AG20443 (cell line): ENCODE results near the gene UPK1B.
"Not testable (repeated sequence)": the region's sequence is repeated elsewhere in the genome, so short reads cannot be mapped to it uniquely, and the experiment has no call there.

Experiments
- DNase-seq: peaks from one replicate; pipeline ENCODE4 v3.0.0; 2012; ENCODE audit warnings: low spot score, mixed read lengths

Gene UPK1B

DNA sequence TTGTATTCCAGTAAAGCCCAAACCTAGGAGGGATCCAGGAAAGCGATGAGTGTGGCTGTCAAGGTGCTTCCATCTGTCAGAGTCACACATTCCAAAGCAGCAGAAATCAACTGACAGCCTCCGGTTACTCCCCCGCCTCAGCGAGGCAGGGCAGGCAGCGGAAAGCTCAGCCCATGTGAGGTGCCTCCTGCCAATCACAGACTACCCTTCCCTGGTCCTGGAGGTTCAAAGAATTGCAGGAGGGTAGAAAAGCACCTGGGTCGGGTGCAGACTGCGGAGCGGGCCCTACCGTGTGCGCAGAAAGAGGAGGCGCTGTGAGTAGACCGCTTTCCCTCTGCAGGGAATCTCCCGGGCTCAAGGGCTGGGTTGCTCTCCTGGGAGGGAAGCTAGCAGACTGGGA, at the start of gene UPK1B:
UPK1B (plus strand) TSS at position 274 of the 400 bp plus-strand sequence. CDS start 13,144 bp downstream, outside the sequence.
- no peak for DNase-seq

DNA sequence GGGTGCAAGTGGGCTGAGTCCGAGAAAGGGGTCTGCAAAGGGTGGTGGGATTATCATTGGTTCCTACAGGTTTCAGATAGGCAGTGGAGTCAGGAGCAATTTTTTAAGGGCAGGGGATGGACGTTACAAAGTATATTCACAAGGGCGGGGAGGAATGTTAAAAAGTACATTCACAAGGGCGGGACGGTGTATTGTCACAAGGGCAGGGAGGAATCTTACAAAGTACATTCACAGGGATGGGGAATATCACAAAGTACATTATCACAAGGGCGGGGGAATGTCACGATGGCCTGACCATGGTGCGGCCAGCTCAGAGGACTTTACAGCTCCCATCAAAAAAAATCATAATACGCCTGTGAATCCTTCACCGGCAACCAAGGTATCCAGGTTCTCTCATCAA, 48.1 kb upstream of the UPK1B start:
- no peak for DNase-seq

DNA sequence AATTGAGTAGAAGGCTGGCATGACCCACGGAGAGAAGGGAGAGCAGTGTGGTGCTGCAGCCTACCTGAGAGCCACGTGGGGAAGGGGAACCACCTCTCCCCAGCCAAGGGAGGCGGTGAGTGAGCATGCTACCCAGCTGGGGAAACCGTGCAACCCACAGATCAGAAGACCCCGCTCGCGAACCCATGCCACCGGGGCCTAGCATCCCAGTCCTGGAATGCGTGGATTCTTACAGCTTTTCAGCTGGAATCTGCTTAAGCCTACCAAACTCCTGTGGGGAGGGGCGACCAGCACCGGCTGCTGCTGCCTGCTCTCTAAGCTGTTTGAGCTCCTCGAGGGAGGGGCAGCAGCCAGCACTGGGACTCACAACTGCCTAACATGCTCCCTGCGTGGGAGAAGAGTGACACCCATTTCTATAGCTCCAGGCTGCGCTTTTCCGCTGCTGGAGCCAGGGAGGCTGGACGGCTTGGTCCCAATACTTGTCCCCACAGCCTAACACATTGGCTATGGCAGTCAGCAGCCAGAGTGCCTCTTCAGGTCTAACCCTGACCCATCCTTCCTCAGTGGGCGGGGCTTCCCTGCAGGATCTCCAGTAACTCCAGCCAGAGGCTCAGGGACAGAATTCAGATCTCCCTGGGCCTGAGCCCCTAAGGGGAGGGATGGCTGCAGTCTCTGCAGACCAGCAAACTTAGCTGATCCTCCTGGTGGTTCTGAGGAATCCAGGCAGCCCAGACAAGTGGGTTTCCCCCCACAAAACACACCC, 47.5 kb upstream of the UPK1B start:
- DNase-seq, result no peak

DNA sequence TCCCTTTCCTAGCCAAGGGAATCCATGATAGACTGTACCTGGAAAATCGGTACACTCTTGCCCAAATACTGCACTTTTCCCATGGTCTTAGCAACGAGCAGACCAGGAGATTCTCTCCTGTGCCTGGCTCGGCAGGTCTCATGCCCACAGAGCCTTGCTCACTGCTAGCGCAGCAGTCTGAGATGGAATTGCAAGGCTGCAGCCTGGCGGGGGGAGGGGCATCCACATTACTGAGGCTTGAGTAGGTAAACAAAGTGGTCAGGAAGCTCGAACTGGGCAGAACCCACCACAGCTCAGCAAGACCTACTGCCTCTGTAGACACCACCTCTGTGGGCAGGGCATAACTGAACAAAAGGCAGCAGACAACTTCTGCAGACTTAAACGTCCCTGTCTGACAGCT, 43.1 kb upstream of the UPK1B start:
- not testable (repeated sequence) for DNase-seq

DNA sequence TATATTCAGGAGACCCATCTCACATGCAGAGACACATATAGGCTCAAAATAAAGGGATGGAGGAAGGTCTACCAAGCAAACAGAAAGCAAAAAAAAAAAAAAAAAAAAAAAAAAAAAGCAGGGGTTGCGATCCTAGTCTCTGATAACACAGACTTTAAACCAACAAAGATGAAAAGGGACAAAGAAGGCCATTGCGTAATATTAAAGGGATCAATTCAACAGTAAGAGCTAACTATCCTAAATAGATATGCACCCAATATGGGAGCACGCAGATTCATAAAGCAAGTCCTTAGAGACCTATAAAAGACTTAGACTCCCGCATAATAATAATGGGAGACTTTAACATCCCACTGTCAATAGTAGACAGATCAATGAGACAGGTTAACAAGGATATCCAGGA, 41.1 kb upstream of the UPK1B start:
- DNase-seq, result not testable (repeated sequence)

DNA sequence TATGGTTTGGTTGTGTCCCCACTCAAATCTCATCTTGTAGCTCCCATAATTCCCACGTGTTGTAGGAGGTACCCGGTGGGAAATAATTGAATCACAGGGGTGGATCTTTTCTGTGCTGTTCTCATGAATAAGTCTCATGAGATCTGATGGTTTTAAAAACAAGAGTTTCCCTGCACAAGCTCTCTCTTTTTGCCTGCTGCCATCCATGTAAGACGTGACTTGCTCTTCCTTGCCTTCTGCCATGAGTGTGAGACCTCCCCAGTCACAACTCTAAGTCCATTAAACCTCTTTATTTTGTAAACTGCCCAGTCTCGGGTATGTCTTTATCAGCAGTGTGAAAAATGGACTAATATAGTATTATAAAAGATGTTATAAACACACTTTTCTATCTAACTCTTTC, 34.0 kb upstream of the UPK1B start:
- not testable (repeated sequence) for DNase-seq

DNA sequence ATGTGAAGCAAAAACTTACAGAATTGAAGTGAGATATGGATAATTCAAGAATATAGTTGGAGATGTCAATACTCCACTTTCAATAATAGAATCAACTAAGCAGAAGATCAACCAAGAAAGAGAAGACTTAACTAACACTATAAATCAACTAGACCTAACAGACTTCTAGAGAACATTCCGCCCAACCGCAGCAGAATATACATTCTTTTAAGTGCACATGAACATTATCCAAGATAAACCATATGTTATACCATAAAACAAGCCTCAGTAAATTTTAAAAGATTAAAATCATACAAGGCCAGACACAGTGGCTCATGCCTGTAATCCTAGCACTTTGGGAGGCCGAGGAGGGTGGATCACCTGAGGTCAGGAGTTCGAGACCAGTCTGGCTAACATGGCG, 32.9 kb upstream of the UPK1B start:
- DNase-seq, result no peak

DNA sequence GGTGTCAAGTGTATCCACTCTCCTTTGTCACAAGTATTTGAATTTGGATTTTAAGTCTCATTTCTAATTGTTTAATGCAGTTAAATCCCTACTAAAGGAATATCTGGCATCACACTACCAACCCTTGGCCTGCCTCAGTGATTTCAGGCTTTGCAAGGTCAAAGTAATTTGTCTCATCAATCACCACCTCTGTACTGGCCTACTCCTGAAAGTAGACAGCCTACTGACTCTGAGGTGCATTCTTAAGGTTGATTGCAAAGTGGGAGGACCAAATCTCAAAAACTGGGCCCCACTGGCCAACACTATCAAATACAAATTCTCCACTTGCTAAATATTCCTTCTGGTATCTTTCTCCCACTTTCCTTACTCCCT, 28.3 kb upstream of the UPK1B start:
- no peak for DNase-seq

DNA sequence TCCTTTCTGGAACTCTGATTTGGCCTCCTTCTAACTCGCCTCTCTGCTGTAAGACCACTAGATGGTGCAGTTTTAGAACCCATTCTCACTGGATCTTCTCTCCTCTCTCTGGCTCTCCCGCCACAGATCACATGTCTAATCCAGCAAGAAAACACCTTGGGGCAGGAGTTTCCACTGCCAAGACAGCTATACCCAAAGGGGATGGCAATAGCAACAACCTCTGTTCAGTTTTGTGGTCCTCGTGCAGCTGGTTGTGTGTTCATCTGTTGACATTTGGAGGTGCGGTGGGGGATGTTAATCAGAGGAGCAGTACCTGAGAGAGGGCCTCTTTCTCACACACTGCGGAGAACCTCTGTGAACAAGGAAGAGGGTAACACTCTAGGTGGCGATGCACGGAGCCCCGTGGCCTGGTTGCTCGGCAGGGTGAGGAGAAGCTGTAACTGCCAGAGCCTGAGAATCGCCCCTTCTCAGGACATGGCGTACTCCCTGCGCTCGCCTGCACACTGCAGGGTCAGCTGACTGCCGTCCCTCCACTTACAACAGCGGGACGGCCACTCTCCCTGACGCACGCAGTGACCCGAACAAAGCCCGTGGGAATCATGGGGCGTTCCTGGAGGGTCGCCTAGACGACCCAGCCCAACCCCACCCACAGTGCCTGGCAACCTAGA, 27.8 kb upstream of the UPK1B start, which contains the start of gene TEX55:
TEX55 (plus strand) TSS at position 666 of the 668 bp plus-strand sequence. CDS start 25 bp downstream, outside the sequence.
- DNase-seq, result peak; percentile 83

DNA sequence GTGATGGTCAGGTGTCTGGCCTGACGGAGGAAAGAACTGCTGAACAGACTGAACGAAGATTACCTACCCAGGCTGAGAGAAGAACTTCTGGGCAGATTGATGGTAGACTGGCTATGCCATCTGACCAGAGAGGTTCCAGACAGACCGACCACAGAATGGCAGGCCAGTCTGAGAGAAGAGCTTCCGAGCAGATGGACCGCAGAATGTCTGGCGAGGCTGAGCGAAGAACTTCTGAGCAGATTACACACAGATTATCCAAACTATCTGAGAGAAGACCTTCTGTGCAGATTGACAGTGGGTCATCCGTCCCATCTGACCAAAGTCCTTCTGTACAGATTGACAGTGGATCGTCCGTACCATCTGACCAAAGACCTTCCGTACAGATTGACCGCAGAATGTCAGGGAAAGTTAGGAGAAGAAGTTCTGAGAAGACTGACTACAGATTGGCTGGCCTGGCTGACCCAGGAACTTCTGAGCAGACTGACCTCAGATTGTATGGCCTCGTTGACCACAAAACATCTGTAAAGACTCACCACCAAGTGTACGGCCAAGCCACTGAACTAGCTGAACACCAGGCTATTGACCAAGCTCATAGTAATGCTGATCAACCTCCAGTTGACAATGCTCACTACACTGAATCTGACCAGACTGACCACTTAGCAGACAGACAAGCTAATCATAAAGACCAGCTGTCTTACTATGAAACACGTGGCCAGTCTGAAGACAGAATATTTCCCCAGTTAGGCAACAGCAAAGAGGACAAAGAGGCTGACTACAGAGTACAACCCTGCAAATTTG, 26.6 kb upstream of the UPK1B start:
- peak; percentile 14 for DNase-seq

DNA sequence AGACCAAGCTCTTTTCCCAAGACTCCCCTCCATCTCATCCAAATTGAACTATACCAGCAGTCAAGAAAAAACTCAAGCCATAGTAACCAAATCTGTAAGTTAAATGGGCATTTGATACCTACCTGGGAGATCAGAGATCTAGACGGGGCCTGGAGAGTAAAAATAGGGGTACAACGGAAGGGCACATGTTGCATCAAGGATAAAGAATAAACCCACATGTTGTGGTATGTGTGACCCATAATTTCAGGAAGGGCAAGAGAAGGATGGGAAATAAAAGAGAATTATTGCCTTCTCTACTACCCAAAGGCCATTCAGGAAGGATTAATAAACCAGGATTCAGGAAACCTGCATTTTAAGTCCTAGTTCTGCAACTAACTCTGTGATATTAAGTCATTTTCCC, 25.9 kb upstream of the UPK1B start:
- DNase-seq, result no peak

DNA sequence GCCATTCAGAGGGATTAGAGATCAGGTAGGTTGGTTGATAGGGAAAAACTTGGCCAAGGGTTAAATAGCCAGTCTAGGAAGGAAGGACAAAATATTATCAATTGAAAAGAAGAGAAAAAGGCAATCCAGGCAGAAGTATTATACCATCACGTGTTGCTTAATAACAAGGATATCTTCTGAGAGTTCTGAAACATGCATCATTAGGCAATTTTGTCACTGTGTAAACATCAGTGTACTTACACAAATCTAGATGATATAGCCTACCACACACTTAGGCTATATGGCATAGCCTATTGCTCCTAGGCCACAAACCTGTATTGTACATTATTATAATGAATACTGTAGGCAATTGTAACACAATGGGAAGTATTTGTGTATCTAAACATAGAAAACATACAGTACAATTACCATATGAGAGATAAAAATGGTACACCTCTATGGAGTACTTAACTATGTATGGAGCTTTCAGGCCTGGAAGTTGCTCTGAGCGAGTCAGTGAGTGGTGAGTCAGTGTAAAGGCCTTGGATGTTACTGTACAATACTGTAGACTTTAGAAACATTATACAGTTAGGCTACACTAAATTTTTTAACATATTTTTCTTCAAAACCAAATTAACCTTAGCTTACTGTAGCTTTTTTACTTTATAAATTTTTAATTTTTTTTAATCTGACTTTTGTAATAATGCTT, 24.8 kb upstream of the UPK1B start:
- DNase-seq, result no peak

DNA sequence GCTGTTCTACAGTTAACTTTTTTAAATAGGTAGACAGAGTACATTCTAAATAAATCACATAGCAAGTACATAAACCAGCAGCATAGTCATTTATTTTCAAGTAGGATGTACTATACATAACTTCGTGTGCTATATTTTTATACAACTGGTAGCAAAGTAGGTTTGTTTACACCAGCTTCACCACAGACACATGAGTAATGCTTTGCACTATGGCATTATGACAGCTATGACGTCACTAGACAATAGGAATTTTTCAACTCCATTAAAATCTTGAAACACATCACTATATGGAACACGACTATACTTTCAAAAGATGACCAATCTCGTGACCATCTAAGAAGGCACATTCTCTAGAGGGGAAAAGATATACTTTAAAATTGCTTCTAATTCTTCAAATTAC, 23.9 kb upstream of the UPK1B start:
- DNase-seq, result no peak

DNA sequence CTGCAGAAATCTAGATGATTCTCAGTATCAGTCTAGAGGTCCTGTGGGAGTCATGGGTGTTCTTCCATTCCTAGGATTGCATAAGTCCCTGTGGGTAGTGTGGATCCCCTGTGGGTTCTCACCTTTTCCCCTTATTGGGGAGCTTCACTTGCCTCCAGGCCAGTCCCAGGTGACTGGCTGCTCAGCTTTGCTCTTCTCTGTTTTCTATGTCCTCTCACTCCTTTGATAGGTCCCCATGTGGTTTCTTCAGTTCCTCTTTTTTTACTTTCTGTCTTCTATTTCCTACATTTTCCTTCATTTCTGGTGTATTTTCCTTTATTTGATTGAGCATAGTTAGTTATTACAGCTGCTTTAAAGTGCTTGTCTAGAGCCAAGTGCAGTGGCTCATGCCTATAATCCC, 16.5 kb upstream of the UPK1B start:
- no peak for DNase-seq

DNA sequence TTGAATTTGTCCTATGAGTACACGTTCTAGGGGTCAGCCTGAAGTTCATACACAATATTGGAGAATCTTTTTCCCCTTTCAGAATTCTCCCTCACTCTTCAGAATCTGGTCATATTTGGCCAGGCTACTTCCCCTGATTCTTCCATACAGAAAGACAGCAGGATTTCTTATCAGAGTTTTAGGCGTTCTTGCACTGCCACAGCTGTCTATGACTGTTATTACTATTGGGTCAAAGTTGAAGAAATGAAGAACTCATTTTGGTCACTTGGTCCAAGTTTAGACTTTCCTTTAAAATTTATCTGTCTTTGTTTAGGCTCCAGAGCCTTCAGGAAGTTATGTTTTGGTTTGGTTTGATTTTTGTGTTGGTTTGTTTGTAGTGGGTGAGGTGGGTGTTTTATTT, 15.4 kb upstream of the UPK1B start:
- no peak for DNase-seq

DNA sequence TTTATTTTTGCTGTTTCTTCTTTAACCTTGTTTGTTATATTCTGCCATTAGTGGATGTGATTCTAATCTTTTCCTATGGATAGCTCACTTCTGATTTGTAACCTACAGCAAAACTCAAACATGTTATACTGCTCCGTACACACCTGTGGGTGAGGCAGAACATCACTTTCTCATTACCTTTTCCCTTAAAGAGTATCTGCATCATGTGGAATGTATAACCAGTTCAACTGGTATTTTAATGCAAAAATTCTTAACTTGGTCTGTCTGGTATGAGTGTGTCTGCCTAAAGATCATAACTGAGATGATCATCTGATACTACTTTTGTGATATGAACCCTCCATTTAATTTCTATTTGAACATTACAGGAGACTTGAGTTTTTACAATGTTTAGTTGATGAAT, 13.0 kb upstream of the UPK1B start:
- no peak for DNase-seq

DNA sequence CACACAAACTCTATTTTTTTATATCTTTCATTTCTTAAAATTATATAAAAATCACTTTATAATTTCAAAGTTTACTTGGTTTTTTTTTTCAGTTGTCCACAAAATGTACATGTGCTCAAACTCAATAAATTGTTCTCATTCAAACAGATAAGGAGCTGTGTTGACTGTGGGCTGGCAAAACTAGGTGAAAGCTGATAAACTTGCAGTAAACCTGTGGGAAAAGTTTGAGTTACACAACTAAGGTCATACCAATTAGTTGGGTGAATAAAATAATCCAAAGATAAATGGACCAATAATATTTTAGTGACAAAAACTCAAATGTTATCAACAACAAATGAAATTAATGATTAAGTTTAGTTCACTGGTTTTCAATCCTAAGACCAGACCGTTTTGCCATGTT, 12.6 kb upstream of the UPK1B start:
- no peak for DNase-seq

DNA sequence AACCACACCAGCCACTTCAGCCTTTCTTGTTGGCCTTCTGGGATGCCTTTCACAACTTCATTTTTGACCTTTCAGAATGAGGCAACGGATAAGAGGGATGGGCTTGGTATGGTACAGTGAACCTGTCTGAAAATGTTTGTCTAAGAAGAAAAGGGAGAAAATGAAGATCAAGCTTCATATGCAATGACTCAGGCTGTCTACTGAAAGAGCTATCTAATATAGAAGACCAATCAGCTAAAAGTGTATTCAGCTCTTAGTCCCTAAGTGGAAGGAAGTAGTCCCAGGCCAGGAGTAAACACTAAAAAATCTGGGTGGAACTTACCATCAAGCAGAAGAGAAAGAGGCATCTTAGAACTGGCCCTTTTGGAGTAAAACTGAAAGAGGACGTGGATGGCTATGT, 12.2 kb upstream of the UPK1B start:
- no peak for DNase-seq

DNA sequence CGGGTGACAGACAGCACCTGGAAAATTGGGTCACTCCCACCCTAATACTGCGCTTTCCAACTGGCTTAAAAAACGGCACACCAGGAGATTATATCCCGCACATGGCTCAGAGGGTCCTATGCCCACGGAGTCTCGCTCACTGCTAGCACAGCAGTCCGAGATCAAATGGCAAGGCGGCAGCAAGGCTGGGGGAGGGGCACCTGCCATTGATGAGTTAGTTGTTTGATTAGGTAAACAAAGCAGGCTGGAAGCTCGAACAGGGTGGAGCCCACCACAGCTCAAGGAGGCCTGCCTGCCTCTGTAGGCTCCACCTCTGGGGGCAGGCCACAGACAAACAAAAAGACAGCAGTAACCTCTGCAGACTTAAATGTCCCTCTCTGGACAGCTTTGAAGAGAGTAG, 8.7 kb upstream of the UPK1B start:
- DNase-seq, result not testable (repeated sequence)

DNA sequence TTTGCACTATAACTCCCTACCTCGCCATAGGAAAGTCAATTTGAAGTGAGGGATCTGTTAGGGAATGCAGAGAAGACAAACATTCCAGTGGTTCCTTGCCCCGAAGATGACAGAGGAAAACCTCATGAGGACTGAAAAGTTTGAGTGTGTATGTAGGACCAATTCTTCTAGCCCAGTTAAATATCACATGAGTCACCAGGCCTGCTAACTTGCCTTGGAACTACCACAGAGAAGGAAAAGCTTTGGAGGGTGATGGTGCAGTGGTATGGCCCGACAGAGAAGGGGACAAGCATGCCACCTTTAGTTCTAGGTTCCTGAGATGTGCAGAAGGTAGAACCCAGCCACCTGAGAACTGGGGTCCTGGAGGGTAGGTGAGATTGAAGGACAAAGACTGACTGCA, 2.6 kb upstream of the UPK1B start:
- DNase-seq, result peak; percentile 30

DNA sequence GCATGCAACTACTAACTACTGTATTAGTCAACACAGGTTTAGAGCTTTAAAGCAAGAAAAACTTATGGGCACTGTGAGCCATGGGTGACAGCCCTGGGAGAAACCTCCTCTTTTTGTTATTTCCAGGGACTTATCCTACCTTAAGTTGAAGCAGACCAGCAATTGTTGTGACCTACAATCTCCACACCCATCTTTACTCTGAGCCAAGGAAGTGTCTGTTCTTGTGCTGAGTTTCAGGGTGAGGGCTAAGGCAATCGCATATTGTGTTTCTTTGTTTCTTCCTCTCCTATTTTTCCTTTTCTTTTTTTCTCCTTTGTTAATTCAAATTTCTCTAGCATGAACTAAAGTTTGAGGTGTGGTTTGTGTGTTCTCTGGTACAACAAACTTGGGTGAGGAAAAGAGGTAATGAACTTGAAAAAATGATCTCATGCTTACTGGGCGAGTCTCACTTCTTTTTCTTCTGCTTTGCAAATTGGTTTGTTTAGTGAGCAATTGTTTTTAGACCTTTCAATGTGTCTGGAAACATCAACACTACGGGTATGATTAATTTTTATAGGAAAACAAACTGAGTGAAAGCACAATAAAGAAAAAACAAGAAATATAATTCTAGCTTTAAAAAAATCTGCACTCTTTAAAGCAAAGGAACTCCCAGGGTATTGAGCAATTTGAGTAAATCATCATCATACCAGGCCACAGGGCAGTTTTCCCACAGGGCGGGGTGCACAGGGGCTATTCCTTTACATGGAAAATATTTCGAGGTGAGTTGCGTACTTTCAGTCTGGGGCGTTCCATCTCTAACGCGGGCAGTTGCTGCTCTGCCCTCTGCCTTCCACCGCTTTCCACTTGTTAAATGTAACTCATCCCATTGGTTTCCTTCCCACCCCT, 2.7 kb downstream of the UPK1B start:
- peak; percentile 83 for DNase-seq
